T-helper 17 cell (primary cell): Measurements from ENCODE around the gene NUB1. TPM values are rescaled to one million over a fixed set of nuclear protein-coding genes. Genes with fewer than 3 reads are reported as not detected.

ENCODE experiments used
- ATAC-seq: fragments of 150-1000 bp; cut with Tn5 transposase; 2 replicates; pipeline ENCODE4 v1.10.0; 2021; ENCODE audit warnings: mild to moderate bottlenecking, moderate library complexity
- DNase-seq, 3 donors: peaks; one replicate each; pipeline versions ENCODE4 v3.0.0 to v3.0.0-alpha.2; 2020 to 2021
- H3K9me3 ChIP-seq: one replicate; pipeline ENCODE4 v1.7.0; 2013; ENCODE audit warnings: low read length, mild to moderate bottlenecking; ENCODE audit not compliant: control insufficient read depth, poor library complexity, severe bottlenecking
- H3K27ac Mint-ChIP-seq: one replicate; pipeline ENCODE4 v1.8.0; 2022; ENCODE audit warnings: mild to moderate bottlenecking, moderate library complexity, mixed read lengths
- H3K27me3 Mint-ChIP-seq: one replicate; pipeline ENCODE4 v1.8.0; 2022; ENCODE audit warnings: mixed read lengths
- H3K36me3 Mint-ChIP-seq: one replicate; pipeline ENCODE4 v1.8.0; 2022; ENCODE audit warnings: low read depth, mixed read lengths
- H3K4me1 Mint-ChIP-seq: one replicate; pipeline ENCODE4 v1.8.0; 2022; ENCODE audit warnings: mild to moderate bottlenecking, mixed read lengths
- H3K4me3 Mint-ChIP-seq: one replicate; pipeline ENCODE4 v1.8.0; 2022; ENCODE audit warnings: mild to moderate bottlenecking, moderate library complexity, mixed read lengths
- total RNA-seq, 4 donors: library from RNA in 2 of 4; stranded (reverse) in 2 of 4; gene quantifications; one replicate each; pipeline ENCODE4 v1.2.3 and lab custom pipeline; 2022 to 2026

Gene NUB1
- total RNA-seq, 2 donors from 2014 or later: 71.9 to 87.2 TPM

- ATAC-seq: no peak
- peaks cover 8% of the 10 kb centered on the region for H3K9me3 ChIP-seq
- Mint-ChIP-seq H3K27me3 (peaks cover 5% of the 10 kb centered on the region), H3K36me3 (peaks cover 4% of the 10 kb centered on the region), H3K4me3 (no peak overlapping the region), H3K4me1 (peaks cover 18% of the 10 kb centered on the region), H3K27ac (no peak overlapping the region)
- no peak for DNase-seq
These were observed 73.9 kb downstream of the NUB1 start for GRCh38 chr7:151415375-151416105.

DNA sequence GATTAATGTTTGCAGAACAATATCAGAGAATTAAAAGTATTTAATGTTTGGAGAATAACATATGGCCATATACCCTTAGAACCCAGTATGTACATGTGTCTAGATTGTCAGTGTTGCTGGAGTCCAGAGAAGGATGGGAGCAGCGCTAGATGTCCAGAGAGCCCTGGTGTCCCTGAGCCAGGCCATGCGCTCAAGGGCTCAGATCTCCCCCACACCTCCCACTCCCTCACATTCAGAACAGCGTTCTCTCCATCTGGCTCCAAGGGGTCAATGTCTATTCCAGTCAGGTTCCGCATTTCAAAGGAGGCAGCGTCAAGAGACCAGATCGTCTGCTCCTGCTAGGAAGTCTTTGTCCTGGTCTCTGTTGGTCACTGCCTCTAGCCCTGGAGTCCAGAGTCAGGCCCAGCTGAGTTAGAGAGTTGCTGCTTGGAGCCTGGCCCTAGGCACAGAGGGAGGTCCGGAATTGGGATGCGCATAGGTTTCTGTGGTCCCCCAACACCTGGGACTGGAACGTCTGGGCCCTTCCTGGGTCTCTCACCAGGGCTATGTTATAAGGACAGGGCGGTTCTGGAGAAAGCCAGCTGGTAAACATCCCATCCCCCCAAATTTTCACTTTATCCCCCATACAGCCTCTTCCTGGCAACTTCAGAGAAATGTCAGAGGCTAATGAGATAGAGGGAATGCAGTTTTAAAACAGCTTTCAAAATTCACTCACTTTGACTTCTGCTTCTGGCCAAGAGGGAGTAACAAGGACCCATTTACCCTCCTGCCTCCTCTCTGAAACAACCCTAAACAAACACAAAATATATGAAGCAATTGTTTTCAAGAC lies 74.7 kb downstream of the NUB1 start:
- H3K9me3 ChIP-seq: peaks cover 8% of the 10 kb centered on the region
- ATAC-seq (no peak), DNase-seq (no peak)
- Mint-ChIP-seq H3K27ac (peak overlapping the region; percentile 29), H3K4me1 (peaks cover 11% of the 10 kb centered on the region), H3K36me3 (peaks cover 2% of the 10 kb centered on the region), H3K27me3 (no peaks in the 10 kb centered on the region), H3K4me3 (no peak overlapping the region)

GRCh38 chr7:151416941-151417315 lies 75.3 kb downstream of the NUB1 start:
- H3K4me3 Mint-ChIP-seq: no peak overlapping the region
- DNase-seq (no peak), ATAC-seq (no peak)
- H3K4me1 Mint-ChIP-seq: peaks cover 8% of the 10 kb centered on the region
- peak overlapping the region; percentile 29 for H3K27ac Mint-ChIP-seq
- peaks cover 8% of the 10 kb centered on the region for H3K9me3 ChIP-seq
- peaks cover 2% of the 10 kb centered on the region for H3K36me3 Mint-ChIP-seq
- no peaks in the 10 kb centered on the region for H3K27me3 Mint-ChIP-seq

GRCh38 chr7:151420144-151420543 lies 78.5 kb downstream of the NUB1 start:
- Mint-ChIP-seq H3K4me3 (no peak overlapping the region), H3K4me1 (no peaks in the 10 kb centered on the region), H3K36me3 (peaks cover 2% of the 10 kb centered on the region), H3K27ac (no peak overlapping the region), H3K27me3 (no peaks in the 10 kb centered on the region)
- peaks cover 3% of the 10 kb centered on the region for H3K9me3 ChIP-seq
- ATAC-seq (no peak), DNase-seq (no peak)

DNA sequence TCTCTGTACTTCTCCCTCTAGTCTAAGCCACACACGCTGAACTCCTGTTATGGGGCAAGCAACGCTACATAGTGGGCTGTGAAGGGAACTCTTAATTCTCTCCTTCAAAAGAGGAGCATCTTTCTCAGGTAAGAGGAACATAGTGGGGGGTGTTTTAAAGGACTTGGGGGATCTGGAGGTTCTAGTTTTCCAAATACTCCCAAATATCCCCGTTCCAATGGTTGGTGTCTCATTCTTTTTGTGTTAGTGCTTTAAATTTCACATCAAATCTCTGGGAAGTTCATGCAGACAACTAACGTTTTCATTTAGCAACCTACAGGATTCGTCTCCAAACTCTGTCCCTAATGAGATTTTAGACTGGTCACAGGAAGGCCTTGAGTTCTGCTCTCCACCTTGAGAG lies 80.6 kb downstream of the NUB1 start:
- H3K4me1 Mint-ChIP-seq: no peaks in the 10 kb centered on the region
- DNase-seq (no peak), ATAC-seq (no peak)
- no peak overlapping the region for H3K27ac Mint-ChIP-seq
- H3K9me3 ChIP-seq: peaks cover 3% of the 10 kb centered on the region
- H3K36me3 Mint-ChIP-seq: peaks cover 2% of the 10 kb centered on the region
- no peak overlapping the region for H3K4me3 Mint-ChIP-seq
- no peaks in the 10 kb centered on the region for H3K27me3 Mint-ChIP-seq

GRCh38 chr7:151423226-151423625 lies 81.6 kb downstream of the NUB1 start:
- Mint-ChIP-seq H3K27ac (no peak overlapping the region), H3K4me3 (no peak overlapping the region), H3K27me3 (no peaks in the 10 kb centered on the region), H3K36me3 (peaks cover 2% of the 10 kb centered on the region), H3K4me1 (peaks cover 1% of the 10 kb centered on the region)
- DNase-seq (no peak), ATAC-seq (no peak)
- H3K9me3 ChIP-seq: peaks cover 3% of the 10 kb centered on the region

DNA sequence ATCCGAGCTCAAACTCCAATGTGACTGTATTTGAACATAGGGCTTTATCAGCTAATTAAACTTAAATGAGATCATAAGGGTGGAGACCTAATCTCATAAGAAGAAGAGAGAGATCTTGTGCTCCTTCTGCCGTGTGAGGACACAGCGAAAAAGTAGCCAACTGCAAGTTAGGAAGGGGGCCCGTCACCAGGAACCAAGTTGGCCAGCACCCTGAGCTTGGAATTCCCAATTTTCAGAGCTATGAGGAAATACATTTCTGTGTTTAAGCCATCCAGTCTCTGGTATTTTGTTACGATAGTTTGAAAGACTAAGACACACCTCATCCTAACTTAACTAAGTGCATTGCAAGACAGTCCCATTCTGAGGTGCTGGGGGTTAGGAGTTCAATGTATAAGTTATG lies 82.3 kb downstream of the NUB1 start:
- DNase-seq (no peak), ATAC-seq (no peak)
- peaks cover 2% of the 10 kb centered on the region for H3K36me3 Mint-ChIP-seq
- no peak overlapping the region for H3K27ac Mint-ChIP-seq
- H3K4me3 Mint-ChIP-seq: no peak overlapping the region
- no peaks in the 10 kb centered on the region for H3K27me3 Mint-ChIP-seq
- peaks cover 7% of the 10 kb centered on the region for H3K4me1 Mint-ChIP-seq
- H3K9me3 ChIP-seq: peaks cover 3% of the 10 kb centered on the region

- ATAC-seq (no peak), DNase-seq (no peak)
- Mint-ChIP-seq H3K27me3 (no peaks in the 10 kb centered on the region), H3K4me3 (no peak overlapping the region), H3K4me1 (peaks cover 12% of the 10 kb centered on the region), H3K27ac (no peak overlapping the region), H3K36me3 (peaks cover 2% of the 10 kb centered on the region)
- H3K9me3 ChIP-seq: no peaks in the 10 kb centered on the region
These were observed 83.2 kb downstream of the NUB1 start for GRCh38 chr7:151424799-151425198.

- Mint-ChIP-seq H3K27ac (peak overlapping the region; percentile 21), H3K36me3 (no peaks in the 10 kb centered on the region), H3K27me3 (no peaks in the 10 kb centered on the region), H3K4me3 (peak overlapping the region; percentile 21), H3K4me1 (peaks cover 20% of the 10 kb centered on the region)
- ATAC-seq (no peak), DNase-seq (no peak)
- H3K9me3 ChIP-seq: no peaks in the 10 kb centered on the region
These were observed 84.2 kb downstream of the NUB1 start for GRCh38 chr7:151425670-151426440.

DNA sequence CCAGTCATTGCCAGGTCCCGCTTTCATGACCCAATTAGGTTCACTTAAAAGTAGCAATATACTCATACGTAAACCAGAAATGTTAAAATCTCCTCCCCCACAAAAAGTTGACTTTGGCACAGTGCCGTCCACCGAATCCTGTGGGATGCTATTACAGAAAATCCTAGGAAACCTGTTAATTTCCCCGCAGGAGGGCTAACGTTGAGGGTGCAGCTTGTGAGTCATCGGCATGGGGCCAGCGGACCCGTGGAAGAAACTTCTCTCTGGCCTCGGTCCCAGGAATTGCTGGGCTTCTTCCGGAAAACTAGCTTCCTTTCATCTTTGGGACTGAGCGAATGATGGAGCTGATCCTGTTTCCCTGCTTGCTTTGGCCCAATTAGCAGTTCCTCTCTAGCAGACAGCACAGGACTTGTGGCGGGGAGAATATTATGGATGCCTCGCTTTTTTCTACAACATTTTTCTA lies 84.9 kb downstream of the NUB1 start:
- Mint-ChIP-seq H3K36me3 (no peaks in the 10 kb centered on the region), H3K27ac (peak overlapping the region; percentile 21), H3K4me1 (peaks cover 22% of the 10 kb centered on the region), H3K4me3 (peak overlapping the region; percentile 21), H3K27me3 (no peaks in the 10 kb centered on the region)
- DNase-seq: no peak
- ATAC-seq: no peak
- no peaks in the 10 kb centered on the region for H3K9me3 ChIP-seq

DNA sequence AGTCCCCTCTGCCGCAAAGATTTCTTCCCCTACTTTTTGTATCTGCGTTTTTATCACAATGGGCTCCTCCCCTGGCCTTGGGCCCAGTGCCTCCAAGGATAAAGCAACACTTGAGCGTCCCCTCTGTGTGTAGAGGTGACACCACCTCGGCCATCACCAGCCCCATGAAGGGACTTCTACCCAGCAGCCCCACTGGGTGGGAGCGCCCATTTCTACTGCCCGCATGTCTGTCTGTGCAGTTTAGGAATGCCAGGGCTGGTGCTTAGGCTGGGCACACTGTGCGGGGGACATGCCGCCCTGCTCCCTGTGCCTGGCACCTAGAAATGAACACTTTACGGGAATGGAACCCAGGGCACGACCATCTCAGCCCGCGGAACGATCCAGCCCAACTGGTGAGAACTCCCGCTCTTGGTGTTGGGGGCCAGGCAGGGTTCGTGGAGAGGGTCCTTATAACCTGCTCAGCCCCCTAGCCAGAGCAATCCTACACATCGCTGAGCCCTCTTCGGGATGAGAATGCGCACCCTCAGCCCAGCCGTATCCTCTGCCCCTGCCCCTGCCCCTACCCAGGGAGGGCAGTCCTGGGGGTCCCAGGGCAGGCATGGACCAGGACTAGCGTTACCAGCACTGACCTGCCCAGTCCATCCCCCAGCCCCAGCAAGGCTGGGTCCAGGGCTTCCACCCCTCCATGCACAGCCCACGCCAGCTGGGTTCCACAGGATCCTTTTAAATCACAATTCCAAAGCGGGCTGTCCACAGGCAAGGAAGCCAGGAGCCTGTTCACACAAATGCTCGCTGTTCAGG lies 85.5 kb downstream of the NUB1 start:
- H3K27ac Mint-ChIP-seq: peak overlapping the region; percentile 93

DNA sequence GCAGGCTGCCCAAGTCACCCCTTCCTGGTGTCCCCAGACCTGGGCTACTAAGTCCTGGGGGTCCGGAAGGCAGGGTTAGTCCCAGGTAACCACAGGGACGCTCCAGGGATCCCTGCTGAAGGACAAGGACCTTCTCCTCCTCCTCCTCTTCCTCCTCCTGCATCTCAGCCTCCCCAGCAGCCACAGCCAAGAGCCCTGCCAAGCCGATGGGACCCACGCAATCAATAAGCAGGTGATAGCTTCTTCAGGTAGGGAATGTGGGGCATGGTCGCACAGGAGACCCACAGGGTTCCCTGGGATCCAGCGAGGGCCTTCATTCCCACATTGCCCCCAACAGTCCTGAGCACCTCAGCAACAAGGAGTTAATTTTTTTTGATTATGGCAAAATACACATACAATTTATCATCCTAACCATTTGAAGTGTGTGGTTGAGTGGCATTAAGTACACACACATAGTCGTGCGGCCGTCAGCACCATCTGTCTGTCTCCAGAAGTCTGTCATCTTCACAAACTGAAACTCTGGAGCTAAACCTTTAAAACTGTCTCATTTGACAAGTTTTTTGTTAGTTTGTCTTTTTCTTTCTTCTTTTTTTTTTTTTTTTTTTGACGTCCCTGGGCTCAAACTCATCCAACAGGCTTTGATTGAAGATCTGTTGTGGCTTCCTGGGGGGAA lies 86.2 kb downstream of the NUB1 start:
- Mint-ChIP-seq H3K4me3 (peak overlapping the region; percentile 55), H3K27ac (peak overlapping the region; percentile 93), H3K36me3 (no peaks in the 10 kb centered on the region), H3K27me3 (no peaks in the 10 kb centered on the region), H3K4me1 (peaks cover 28% of the 10 kb centered on the region)
- ATAC-seq: no peak
- H3K9me3 ChIP-seq: no peaks in the 10 kb centered on the region
- DNase-seq: no peak

More for the DNA sequence above, 85.5 kb downstream of the NUB1 start:
- DNase-seq (no peak), ATAC-seq (no peak)
- Mint-ChIP-seq H3K36me3 (no peaks in the 10 kb centered on the region), H3K4me1 (peaks cover 24% of the 10 kb centered on the region), H3K27me3 (no peaks in the 10 kb centered on the region), H3K4me3 (no peak overlapping the region)
- H3K9me3 ChIP-seq: no peaks in the 10 kb centered on the region
